BE2C (cell line): Measurements from ENCODE around the gene ARHGEF4.

ENCODE experiments used
- DNase-seq: peaks from one replicate; pipeline ENCODE4 v3.0.0-alpha.2; 2020
- H3K27me3 ChIP-seq: fragments of 250-450 bp; sonication (Bioruptor Pico); 2 replicates; pipeline ENCODE4 v1.5.1; 2020; ENCODE audit warnings: mild to moderate bottlenecking
- H3K36me3 ChIP-seq: fragments of 250-450 bp; sonication (Bioruptor Pico); 2 replicates; pipeline ENCODE4 v1.5.1; 2020; ENCODE audit warnings: mild to moderate bottlenecking
- H3K4me1 ChIP-seq: fragments of 250-450 bp; sonication (Bioruptor Pico); 2 replicates; pipeline ENCODE4 v1.5.1; 2020
- H3K4me3 ChIP-seq: 2 replicates; pipeline ENCODE4 v1.5.1; 2011; ENCODE audit warnings: low read depth, low read length
- H3K9me3 ChIP-seq: fragments of 250-450 bp; sonication (Bioruptor Pico); 2 replicates; pipeline ENCODE4 v1.5.1; 2020
- TF ChIP-seq, protein P1 (sequence below): IDR thresholded peaks from 2 replicates; pipeline ENCODE4 v1.5.1; 2012; ENCODE audit warnings: mild to moderate bottlenecking, low read depth, low read length

Gene ARHGEF4

GRCh38 chr2:130884503-130884902, 47.8 kb downstream of the ARHGEF4 start:
- no peaks in the 10 kb centered on the region for H3K36me3 ChIP-seq
- H3K27me3 ChIP-seq, result no peaks in the 10 kb centered on the region
- H3K4me3 ChIP-seq, result no peak overlapping the region
- no peaks in the 10 kb centered on the region for H3K9me3 ChIP-seq
- DNase-seq, result no peak
- no peaks in the 10 kb centered on the region for H3K4me1 ChIP-seq
- TF ChIP-seq, protein P1, sequence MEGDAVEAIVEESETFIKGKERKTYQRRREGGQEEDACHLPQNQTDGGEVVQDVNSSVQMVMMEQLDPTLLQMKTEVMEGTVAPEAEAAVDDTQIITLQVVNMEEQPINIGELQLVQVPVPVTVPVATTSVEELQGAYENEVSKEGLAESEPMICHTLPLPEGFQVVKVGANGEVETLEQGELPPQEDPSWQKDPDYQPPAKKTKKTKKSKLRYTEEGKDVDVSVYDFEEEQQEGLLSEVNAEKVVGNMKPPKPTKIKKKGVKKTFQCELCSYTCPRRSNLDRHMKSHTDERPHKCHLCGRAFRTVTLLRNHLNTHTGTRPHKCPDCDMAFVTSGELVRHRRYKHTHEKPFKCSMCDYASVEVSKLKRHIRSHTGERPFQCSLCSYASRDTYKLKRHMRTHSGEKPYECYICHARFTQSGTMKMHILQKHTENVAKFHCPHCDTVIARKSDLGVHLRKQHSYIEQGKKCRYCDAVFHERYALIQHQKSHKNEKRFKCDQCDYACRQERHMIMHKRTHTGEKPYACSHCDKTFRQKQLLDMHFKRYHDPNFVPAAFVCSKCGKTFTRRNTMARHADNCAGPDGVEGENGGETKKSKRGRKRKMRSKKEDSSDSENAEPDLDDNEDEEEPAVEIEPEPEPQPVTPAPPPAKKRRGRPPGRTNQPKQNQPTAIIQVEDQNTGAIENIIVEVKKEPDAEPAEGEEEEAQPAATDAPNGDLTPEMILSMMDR, result no peak

DNA sequence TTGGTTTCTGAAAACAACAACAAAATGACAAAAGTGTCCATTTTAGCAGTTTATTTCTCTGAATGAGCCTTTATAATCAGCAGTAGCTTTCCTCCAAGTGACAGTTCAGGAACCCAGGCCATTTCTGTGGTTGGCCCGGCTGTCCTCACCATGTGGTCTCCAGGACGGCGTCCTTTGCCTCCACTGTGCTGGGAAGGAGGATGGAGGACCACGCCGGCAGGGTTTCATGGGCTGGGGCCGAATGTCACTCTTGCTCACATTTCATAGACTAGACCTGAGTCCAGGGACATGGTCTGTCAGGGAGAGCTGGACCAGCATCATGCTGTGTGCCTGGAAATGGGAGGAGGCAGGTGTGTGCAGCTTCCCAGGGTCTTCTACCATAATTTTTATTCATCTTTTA, 50.9 kb downstream of the ARHGEF4 start:
- no peaks in the 10 kb centered on the region for H3K36me3 ChIP-seq
- H3K27me3 ChIP-seq, result no peaks in the 10 kb centered on the region
- DNase-seq, result no peak
- H3K4me1 ChIP-seq, result no peaks in the 10 kb centered on the region
- H3K9me3 ChIP-seq, result no peaks in the 10 kb centered on the region
- no peak overlapping the region for H3K4me3 ChIP-seq
- TF ChIP-seq, protein P1, result no peak

DNA sequence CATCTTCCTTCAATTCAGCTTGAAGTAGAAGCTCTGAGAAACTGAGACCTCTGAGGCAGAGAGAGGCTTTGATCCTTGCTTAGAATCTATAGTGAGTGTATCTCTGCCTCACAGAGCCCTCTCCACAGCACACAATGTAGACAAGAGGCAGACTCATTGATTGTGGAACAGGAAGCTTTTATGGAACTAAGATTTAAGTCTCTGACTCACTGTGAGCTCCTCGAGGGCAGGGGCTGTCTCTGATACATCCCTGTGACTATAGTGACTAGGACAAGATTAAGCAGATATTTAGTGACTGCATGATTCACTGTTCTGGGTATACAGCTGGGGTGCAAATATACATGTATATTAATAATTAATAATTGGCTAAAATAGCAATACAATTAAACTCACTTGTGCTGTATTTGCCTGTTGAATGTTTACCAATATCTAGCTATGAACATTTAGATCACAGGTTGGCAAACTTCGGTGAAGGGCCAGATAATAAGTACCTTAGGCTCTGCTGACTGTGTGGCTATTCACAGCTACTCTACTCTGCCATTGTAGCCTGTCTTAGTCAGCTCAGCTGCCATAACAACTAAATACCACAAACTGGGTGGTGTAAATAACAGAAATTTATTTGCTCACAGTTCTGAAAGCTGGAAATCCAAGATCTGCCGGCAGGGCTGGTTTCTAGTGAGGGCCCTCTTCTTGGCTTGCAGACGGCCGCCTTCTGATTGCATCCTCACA, 54.4 kb downstream of the ARHGEF4 start:
- DNase-seq, result no peak
- H3K4me3 ChIP-seq, result no peak overlapping the region
- TF ChIP-seq, protein P1, result no peak
- H3K9me3 ChIP-seq, result no peaks in the 10 kb centered on the region
- H3K4me1 ChIP-seq, result no peaks in the 10 kb centered on the region
- no peaks in the 10 kb centered on the region for H3K27me3 ChIP-seq
- no peaks in the 10 kb centered on the region for H3K36me3 ChIP-seq

DNA sequence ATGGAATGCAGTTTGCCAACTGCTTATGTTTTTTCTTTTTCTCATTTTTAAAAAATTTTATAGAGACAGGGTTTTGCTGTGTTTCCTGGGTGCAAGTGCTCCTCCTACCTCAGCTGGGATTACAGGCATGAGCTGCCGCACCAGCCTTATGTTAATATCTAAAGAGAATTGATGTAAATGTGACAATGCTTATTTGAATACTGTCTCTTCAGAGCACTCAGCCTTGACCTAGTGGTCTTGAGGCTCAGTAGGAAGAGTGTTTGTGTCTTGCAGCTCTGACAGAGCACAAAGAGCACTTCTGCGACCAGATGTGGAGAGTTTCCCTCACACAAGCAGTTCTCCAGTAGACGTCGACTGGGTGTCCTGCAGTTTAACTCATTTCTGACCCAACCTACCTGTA, 55.3 kb downstream of the ARHGEF4 start:
- Histone ChIP-seq H3K9me3 (no peaks in the 10 kb centered on the region), H3K36me3 (no peaks in the 10 kb centered on the region), H3K4me1 (no peaks in the 10 kb centered on the region), H3K4me3 (no peak overlapping the region), H3K27me3 (no peaks in the 10 kb centered on the region)
- TF ChIP-seq, protein P1, result no peak
- no peak for DNase-seq

- Histone ChIP-seq H3K36me3 (no peaks in the 10 kb centered on the region), H3K4me3 (no peak overlapping the region), H3K4me1 (no peaks in the 10 kb centered on the region), H3K27me3 (no peaks in the 10 kb centered on the region), H3K9me3 (no peaks in the 10 kb centered on the region)
- TF ChIP-seq, protein P1, result no peak
- no peak for DNase-seq
These were observed 56.4 kb downstream of the ARHGEF4 start for GRCh38 chr2:130892793-130893785.
